ENCODE results near the gene MCMBP. TPM values are rescaled to one million over a fixed set of nuclear protein-coding genes. Genes with fewer than 3 reads are reported as not detected.
A peak's percentile ranks its signal among the peaks of the same experiment; 100 is the strongest.
"Not testable (repeated sequence)": the region's sequence is repeated elsewhere in the genome, so short reads cannot be mapped to it uniquely, and the experiment has no call there.

Gene MCMBP, protein sequence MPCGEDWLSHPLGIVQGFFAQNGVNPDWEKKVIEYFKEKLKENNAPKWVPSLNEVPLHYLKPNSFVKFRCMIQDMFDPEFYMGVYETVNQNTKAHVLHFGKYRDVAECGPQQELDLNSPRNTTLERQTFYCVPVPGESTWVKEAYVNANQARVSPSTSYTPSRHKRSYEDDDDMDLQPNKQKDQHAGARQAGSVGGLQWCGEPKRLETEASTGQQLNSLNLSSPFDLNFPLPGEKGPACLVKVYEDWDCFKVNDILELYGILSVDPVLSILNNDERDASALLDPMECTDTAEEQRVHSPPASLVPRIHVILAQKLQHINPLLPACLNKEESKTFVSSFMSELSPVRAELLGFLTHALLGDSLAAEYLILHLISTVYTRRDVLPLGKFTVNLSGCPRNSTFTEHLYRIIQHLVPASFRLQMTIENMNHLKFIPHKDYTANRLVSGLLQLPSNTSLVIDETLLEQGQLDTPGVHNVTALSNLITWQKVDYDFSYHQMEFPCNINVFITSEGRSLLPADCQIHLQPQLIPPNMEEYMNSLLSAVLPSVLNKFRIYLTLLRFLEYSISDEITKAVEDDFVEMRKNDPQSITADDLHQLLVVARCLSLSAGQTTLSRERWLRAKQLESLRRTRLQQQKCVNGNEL
- total RNA-seq: 27.3 and 36.6 TPM in 2 replicates
- polyA plus RNA-seq (2012): 23.5 TPM

DNA sequence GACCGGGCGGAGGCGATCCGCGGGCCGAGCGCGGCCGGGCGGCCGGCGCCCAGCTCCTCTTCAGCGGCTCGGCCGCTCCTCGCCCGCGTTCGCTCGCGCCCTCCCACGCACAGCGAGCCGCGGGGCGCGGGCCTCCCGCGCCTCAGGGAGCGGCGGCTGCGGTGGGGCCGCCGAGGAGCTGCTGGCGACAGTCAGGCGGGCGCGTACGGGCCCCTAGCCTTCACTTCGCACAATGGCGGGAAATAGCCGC lies at the start of gene MCMBP:
Gene MCMBP (minus strand): TSS at position 234 of the 250 bp plus-strand sequence. CDS start 259 bp downstream, outside the sequence.
- peak; percentile 20 for DNase-seq (ENCODE audit: low read depth)

GRCh38 chr10:119919826-119920225 lies 47.2 kb upstream of the MCMBP start:
- no peak for DNase-seq (ENCODE audit: low read depth)

- no peak for DNase-seq (ENCODE audit: low read depth)
Measured at GRCh38 chr10:119919271-119919670, 46.6 kb upstream of the MCMBP start.

DNA sequence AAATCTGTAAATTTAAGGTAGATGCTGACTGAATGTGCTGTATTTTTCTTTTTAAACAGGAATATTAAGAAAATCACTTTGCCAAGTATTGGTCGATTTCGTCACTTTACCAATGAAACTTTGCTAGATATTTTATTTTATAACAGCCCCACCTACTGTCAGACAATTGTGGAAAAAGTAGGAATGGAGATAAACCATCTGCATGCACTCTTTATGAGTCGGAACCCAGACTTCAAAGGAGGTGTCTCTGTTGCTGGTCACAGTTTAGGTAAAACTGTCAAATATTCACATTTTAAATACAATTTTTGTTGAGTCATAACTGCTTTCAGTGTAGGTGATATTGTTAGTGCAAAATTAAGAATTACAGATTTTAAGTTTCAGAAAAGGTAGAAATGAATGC lies 45.1 kb upstream of the MCMBP start:
- no peak for DNase-seq (ENCODE audit: low read depth)

DNA sequence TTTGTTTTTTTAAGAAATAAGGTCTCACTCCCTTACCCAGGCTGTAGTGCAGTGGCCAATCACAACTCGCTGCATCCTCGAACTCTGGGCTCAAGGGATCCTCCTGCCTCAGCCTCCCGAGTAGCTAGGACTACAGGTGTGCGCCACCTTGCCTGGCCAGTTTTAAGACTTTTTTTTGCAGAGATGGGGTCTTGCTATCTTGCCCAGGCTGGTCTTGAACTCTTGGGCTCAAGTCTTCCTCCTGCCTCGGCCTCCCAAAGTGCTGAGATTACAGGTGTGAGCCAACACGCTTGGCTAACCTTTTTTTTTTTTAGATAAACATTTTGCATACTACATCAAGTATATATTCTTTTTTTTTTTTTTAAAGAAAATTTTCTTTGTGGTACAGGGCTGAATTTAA lies 38.0 kb upstream of the MCMBP start:
- DNase-seq (ENCODE audit: low read depth): no peak

DNA sequence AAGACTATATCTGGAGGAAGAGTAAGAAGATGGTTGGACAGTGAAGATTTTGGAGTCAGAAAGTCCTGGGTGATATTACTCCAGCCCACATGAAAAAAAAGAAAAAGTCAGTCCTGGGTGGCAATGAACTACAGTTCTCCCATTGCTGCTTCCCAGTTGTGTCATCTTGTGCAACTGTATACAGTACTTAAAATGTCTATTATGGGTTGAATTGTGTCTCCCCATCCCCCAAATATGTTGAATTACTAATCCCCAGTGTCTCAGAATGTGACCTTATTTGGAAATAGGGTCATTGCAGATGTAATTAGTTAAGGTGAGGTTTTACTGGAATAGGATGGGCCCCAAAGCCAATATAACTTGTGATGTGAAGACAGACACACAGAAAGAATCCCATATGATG lies 35.5 kb upstream of the MCMBP start:
- DNase-seq (ENCODE audit: low read depth): no peak

DNA sequence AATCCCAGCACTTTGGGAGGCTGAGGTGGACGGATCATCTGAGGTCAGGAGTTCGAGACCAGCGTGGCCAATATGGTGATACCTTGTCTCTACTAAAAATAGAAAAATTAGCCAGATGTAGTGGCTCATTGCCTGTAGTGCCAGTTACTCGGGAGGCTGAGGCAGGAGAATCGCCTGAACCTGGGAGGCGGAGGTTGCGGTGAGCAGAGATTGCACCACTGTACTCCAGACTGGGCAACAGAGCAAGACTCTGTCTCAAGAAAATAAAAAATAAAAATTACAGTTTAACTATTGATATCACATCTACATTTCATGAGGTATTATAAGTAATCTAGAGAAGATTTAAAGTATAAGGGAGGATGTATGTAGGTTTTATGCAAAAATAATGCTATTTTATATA lies 35.1 kb upstream of the MCMBP start:
- not testable (repeated sequence) for DNase-seq (ENCODE audit: low read depth)

DNA sequence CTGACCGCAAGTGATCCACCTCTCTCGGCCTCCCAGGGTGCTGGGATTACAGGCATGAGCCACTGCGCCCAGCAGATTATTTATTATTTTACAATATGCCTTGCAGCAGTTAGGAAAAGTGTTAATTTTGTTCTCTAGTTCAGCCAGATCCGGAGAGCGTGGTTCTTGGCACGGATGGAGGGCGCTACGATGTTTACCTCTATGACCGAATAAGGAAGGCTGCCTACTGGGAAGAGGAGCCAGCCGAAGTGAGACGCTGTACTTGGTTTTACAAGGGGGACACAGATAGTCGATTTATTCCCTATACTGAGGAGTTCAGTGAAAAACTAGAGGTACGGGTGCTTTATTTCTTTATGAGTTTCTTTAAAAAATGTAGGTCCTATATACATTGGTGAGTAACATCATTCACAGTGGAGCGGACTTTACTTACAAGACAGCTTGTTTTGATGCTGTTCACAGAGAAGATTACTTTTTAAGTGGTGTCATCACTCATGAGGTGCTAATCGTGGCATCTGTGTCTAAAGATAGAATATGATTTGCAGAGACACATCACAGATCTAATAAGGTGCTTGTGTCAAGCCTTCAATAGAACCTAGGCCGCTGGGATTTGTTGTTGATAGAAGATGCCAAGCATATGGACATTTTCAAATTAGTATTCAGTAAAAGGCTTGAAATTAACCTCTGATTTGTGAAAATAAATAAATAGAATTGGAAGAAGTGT lies 31.5 kb upstream of the MCMBP start:
- peak; percentile 31 for DNase-seq (ENCODE audit: low read depth)

DNA sequence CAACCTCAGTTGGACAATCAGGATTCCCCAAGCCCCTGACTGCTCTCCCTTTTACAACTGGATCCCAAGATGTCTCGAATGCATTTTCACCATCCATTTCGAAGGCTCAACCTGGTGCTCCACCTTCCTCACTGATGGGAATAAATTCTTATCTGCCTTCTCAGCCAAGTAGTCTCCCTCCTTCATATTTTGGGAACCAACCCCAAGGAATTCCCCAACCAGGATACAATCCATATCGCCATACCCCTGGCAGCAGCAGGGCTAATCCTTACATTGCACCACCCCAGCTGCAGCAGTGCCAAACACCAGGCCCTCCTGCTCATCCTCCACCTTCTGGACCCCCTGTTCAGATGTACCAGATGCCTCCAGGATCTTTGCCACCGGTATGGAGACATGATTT lies 25.9 kb upstream of the MCMBP start:
- DNase-seq (ENCODE audit: low read depth): no peak

- peak; percentile 21 for DNase-seq (ENCODE audit: low read depth)
Measured at GRCh38 chr10:119896937-119897770, 24.5 kb upstream of the MCMBP start.

DNA sequence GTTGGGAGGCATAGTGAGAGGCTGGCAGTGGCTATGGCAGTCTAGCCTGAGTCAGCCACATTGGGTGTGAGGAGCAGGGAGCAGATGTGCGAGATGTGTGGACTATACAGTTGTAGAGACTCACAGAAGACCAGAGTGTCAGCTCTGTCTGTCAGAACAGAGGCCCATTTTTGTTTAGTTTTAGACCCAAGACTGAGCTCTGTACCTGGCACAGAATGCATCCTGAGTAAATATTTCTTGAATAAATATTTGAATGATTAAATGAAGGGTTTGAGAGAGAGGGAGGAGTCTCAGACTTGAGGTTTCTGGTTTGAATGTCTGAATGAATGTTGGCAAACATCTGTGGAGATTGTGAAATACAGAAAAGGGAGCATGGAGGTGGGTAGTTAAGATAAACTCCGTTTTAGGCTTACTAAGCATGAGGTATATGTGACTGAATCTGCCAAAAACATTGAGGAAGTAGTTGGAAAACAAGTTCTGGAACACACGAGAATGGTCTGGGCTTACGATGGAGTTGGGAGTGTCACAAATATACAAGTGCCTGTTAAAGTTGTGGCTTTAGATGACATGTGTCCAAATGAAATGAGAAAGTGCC lies 23.5 kb upstream of the MCMBP start:
- DNase-seq (ENCODE audit: low read depth): peak; percentile 15

DNA sequence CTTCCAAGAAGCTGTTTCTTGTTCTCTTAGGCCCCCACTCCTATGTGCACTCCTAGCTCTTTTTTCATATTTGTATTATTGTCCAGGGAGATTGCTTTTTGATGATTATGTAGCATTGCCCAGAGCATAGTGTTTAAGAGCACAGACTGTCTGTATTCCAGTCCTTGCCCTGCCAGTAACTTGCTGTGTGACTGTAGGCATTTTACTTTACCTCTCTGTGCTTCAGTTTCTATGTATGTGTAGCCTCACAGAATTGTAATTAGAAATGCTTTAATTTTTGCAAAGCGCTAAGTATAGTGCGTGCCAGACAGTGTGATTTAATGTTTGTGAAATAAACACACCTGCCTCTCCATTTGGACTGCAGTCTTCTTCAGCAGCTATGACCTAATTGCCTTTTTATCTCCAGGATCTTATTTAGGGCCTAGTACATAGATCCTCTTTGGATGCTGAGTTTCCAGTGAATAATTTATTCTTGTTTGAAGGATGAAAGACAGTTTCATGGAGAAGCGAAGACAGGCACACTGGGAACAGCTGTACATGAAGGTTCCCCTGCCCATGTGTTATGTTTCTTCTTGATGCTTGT lies 21.3 kb upstream of the MCMBP start:
- no peak for DNase-seq (ENCODE audit: low read depth)

DNA sequence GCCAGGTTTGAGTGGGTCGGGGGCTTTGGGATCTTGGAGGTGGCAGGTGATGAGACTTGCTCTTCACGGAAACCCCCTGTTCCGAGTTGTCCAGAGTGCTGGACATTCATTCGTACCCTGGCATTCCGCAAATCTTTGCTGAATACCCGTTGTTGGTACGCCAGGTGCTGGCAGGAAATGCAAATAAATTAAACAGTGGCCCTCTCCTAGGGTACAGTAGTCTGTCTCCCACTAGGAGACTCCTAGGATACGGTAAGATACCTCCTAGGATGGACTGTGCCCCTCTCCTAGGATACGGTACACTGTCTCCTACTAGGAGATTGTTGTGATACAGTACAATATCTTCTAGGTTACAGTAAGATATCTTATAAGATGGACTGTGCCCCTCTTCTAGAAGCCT lies 20.4 kb upstream of the MCMBP start:
- DNase-seq (ENCODE audit: low read depth): no peak

DNA sequence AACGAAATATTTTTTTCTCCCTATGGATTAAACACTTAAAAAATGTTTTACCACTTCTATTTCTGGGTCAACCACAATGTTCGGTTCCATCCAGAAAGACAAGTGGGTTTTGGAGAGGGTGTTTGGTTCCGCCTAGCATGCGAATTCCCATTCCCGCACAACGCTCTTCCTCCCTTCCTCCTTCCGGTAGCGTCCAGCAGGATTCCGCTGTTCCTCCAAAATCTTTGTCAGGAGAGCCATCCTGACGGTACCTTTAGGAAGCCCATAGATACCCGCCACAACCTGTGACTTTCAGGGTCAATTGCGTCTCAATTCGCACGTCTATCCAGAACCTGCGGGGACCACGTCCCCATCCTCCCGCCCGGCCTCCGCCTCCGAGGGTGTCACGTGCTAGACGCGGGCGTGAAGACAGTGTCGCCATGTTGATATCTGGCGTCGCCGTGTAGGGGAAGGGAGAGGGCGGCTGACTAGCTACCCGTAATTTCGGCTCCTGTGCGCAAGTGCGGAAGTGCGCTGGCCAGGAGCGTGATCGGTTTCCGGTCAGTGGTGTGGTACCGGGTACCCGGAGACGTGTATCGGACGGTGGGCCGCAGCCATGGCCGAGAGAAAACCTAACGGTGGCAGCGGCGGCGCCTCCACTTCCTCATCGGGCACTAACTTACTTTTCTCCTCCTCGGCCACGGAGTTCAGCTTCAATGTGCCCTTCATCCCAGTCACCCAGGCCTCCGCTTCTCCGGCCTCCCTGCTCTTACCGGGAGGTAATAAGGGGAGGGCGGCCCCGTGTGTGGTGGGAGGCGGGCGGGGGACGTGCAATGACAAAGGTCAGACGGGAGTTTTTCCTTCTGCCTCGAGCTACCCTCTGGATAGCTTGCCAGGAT lies 19.8 kb upstream of the MCMBP start, which contains the start of gene SEC23IP:
Gene SEC23IP (plus strand): TSS at position 543 of the 878 bp plus-strand sequence. CDS start 53 bp downstream, at position 596.
- DNase-seq (ENCODE audit: low read depth): peak; percentile 97

- not testable (repeated sequence) for DNase-seq (ENCODE audit: low read depth)
Measured at GRCh38 chr10:119891849-119892187, 19.2 kb upstream of the MCMBP start.

- not testable (repeated sequence) for DNase-seq (ENCODE audit: low read depth)
Measured at GRCh38 chr10:119890307-119890706, 17.7 kb upstream of the MCMBP start.

- not testable (repeated sequence) for DNase-seq (ENCODE audit: low read depth)
Measured at GRCh38 chr10:119889201-119889600, 16.6 kb upstream of the MCMBP start.

DNA sequence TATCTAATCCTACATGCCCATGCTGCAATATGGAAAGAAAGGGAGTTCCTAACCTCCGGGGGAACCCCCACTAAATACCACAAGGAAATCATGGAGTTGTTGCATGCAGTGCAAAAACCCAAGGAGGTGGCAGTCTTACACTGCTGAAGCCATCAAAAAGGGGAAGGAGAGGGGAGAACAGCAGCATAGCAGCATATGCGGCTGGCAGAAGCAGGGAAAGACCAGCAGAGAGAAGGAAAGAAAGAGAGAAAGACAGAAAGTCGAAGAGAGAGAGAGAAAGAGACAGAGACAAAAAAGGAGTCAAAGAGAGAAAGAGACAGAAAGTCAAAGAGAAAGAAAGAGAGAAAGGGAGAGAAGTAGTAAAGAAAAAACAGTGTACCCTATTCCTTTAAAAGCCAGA lies 16.1 kb upstream of the MCMBP start:
- not testable (repeated sequence) for DNase-seq (ENCODE audit: low read depth)

DNA sequence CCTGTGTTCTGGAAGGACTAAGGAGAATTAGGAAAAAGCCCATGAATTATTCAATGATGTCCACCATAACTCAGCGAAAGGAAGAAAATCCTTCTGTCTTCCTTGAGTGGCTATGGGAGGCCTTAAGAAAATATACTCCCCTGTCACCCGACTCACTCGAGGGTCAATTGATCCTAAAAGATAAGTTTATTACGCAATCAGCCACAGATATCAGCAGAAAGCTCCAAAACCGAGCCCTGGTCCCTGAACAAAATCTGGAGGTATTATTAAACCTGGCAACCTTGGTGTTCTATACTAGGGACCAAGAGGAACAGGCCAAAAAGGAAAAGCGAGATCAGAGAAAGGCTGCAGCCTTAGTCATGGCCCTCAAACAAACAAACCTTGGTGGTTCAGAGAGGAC lies 13.4 kb upstream of the MCMBP start:
- DNase-seq (ENCODE audit: low read depth): not testable (repeated sequence)
